Measurements from ENCODE around the gene KIFBP.

Gene KIFBP

DNA sequence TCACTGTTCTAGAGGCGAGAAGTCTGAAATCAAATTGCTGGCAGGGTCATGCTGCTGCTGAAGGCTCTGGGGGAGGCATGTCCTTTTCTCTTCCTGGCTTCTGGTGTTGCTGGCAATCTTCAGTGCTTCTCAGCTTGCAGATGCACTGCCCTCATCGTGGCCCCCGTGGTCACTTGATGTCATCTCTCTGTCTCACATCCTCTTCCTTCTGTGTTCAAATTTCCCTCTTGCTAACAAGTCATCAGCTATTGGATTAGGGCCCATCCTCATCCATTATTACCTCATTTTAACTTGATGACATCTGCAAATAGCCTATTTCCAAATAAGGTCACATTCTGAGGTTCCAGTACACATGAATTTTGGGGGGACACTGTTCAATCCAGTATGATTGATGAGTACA, 62.7 kb downstream of the KIFBP start:
- peak; percentile 36 for DNase-seq (ENCODE audit: low spot score)

GRCh38 chr10:69051710-69052487, 63.3 kb downstream of the KIFBP start:
- no peak for DNase-seq (ENCODE audit: low spot score)

DNA sequence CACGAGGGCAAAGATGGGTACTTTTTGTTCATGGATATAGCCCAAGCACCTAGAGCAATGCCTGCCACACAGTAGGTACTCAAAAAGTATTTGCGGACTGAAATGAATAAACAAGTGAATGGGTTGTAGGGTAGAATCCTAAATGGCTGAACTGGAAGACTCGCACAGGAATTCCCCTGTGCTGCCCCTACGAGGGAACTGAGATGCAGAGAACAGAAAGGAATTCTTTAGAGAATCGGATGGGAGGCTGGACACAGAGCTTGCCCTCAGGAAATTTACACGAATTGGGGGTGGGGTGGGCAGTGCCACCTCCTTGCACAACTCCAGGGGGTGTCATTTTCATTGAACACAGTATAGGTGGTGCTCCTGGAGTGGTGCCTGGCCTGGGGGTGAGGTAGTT, 64.1 kb downstream of the KIFBP start:
- no peak for DNase-seq (ENCODE audit: low spot score)

GRCh38 chr10:69055241-69055640, 66.6 kb downstream of the KIFBP start:
- DNase-seq (ENCODE audit: low spot score), result no peak

- no peak for DNase-seq (ENCODE audit: low spot score)
Observed at GRCh38 chr10:69056129-69056528, 67.5 kb downstream of the KIFBP start.

GRCh38 chr10:69056536-69057260, 68.1 kb downstream of the KIFBP start:
- no peak for DNase-seq (ENCODE audit: low spot score)

DNA sequence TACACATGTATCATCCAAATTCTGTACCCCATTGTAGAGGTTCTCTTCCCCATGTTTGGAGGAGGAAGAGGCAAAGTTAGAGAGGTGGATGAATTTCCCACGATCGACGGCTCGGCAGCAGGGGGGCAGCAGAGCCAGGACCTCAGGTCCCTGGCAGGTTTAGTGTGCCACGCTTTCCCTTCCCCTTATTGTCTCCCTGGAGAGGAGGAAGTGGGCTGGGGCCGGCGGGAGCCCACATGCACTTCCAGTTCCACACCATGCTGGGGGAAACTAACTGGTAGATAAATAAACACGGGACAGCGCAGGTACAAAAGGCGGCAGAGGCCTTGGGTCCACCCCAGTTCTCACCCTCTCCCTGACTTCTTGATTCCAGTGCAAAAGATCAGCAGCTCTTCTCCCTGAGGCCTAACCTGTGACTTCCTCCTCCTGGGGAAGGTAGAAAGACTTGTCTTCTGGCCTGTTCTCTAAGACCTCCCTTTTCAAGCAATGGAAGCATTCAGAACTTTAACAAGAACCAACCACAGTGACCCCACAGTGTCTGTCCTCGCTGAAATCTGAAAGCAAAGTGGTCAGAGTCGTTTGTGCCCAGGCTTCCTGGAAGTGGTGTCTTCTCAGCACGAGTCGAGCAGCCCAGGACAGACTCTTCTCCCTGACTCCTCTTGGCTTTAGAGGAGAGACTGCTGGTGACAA, 68.8 kb downstream of the KIFBP start:
- no peak for DNase-seq (ENCODE audit: low spot score)

GRCh38 chr10:69057951-69058297, 69.3 kb downstream of the KIFBP start:
- DNase-seq (ENCODE audit: low spot score), result peak; percentile 60

GRCh38 chr10:69060127-69060798, 71.7 kb downstream of the KIFBP start:
- no peak for DNase-seq (ENCODE audit: low spot score)

GRCh38 chr10:69061305-69062161, 72.9 kb downstream of the KIFBP start:
- peak; percentile 87 for DNase-seq (ENCODE audit: low spot score)

DNA sequence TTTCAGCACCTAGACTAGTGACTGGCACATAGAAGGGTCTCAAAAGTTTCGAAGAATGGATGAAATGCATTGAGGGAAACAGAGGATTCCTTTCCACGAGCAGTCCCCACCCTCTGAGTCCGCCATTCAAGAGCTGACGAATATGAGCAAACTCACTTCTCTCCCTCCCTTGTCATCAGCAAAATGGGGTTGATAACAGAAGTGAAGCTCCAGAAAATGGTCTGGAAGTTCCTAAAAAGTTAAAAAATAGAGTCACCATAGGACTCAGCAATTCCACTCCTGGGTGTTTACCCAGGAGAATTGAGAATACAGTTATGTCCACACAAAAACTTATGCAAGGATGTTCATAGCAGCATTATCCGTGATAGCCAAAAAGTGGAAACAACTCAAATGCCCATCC, 74.3 kb downstream of the KIFBP start:
- DNase-seq (ENCODE audit: low spot score), result no peak

GRCh38 chr10:69064762-69065328, 76.2 kb downstream of the KIFBP start:
- no peak for DNase-seq (ENCODE audit: low spot score)

DNA sequence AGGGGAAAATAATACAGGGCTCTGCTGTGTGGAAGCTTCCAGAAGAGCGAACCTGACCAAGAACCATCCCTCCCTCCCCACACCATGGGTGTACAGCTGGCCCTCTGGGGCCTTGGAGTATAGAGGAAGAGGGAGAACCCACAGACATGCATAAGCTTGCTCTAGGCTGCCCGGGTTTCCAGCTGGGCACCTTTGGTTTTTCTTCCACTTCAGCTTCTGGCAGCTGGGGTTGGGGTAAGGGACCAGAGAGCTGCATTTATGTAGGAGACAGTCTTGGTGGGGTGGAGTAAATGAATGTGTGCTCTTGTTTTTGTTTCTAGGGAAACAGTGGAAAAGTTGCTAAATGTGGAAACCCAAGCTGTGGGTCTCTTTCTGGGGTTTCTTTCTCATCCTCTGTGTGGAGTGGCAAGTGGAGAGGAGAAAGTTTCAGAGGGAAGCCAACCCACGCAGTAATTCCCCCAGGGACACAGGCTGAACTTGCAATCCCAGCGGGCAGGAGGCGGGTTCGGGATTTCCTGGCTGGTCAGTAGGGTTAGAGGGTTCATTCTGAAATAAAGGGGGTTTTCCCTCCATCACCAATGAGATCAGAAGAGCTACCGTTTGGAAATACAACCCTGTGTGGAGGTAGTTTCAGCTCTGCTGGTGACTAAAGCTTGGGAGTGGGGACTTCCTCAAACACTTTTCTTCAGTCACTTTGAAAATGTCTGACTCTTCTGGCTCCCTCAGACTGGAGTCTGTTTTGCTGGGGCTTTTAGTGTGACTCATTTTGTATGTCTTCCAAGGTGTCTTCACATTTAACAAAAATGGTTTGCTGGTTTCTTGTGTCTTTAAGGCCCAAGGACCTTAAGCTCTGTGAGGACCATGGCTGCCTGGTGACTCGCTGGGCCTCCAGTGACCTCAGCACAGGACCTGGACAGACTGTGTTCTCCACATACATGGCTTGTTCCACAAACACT, 77.1 kb downstream of the KIFBP start:
- peak; percentile 61 for DNase-seq (ENCODE audit: low spot score)

Measured in AG20443 (cell line).